ENCODE results near the gene AUH. TPM values are rescaled to one million over a fixed set of nuclear protein-coding genes. Genes with fewer than 3 reads are reported as not detected.

Gene AUH
- total and polyA plus RNA-seq, 9 of the 15 experiments (the other 6 are each of a cell fraction or from before 2014, with no cell fraction given) = 3.4 to 29.0 (median 10.1) TPM

DNA sequence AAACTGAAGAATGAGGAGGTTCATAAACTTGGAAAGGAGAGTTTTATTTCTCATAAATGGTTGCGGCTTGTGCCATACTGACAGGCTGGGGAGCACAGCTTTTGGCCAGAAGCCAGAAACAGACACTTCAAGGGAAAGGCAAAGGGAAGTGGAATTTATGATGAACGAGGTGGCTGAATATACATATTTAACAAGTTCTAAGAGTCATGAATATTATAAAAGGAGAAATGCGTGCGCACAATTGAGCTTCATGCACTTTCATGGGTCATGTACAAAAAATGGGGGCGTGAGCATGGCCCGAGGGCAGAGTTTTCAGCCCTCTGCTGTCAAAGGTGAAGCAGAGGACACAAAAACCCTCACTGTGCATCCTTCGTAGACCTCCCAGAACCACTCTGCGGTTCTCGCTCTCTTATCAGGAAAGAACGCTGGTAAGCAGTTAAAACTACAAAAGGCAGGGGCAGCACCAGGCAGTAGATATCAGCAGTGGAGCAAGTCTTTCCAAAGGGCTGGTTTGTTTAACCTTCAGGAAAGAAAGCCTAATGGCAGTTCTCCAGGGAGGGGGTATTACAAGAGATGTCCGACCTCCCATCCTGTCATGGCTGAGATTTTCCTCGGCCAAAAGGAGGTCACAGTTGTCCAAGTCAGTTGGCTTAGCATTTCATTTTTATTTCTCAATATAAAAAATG is 29.0 kb downstream of the AUH start (continued):
- no peak for TF ChIP-seq DEAF1 (CRISPR knock-in tag; IDR thresholded peaks at IDR 0.05)
- TF ChIP-seq SFPQ (IDR thresholded peaks at IDR 0.05; ENCODE audit: low read depth, low read length) = no peak
- no peak for TF ChIP-seq POLR2G (IDR thresholded peaks at IDR 0.05; ENCODE audit: low read depth, low read length)
- TF ChIP-seq BRD9 (IDR thresholded peaks at IDR 0.05; ENCODE audit: low read depth, partially characterized antibody) = no peak
- TF ChIP-seq BMI1 (IDR thresholded peaks at IDR 0.05; ENCODE audit: low read length) = no peak
- TF ChIP-seq ZNF175 (CRISPR knock-in tag; IDR thresholded peaks at IDR 0.05; ENCODE audit: low read depth) = no peak
- peak; percentile 26; the same call in 1 of the 2 replicates for TF ChIP-seq CBFA2T3 (IDR thresholded peaks at IDR 0.05)
- no peak for TF ChIP-seq ZFP36 (IDR thresholded peaks at IDR 0.05; ENCODE audit: low read depth, low read length, partially characterized antibody)
- TF ChIP-seq, protein P1, sequence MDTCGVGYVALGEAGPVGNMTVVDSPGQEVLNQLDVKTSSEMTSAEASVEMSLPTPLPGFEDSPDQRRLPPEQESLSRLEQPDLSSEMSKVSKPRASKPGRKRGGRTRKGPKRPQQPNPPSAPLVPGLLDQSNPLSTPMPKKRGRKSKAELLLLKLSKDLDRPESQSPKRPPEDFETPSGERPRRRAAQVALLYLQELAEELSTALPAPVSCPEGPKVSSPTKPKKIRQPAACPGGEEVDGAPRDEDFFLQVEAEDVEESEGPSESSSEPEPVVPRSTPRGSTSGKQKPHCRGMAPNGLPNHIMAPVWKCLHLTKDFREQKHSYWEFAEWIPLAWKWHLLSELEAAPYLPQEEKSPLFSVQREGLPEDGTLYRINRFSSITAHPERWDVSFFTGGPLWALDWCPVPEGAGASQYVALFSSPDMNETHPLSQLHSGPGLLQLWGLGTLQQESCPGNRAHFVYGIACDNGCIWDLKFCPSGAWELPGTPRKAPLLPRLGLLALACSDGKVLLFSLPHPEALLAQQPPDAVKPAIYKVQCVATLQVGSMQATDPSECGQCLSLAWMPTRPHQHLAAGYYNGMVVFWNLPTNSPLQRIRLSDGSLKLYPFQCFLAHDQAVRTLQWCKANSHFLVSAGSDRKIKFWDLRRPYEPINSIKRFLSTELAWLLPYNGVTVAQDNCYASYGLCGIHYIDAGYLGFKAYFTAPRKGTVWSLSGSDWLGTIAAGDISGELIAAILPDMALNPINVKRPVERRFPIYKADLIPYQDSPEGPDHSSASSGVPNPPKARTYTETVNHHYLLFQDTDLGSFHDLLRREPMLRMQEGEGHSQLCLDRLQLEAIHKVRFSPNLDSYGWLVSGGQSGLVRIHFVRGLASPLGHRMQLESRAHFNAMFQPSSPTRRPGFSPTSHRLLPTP (IDR thresholded peaks at IDR 0.05; ENCODE audit: borderline replicate concordance, extremely low read depth, insufficient read length) = no peak
- no peak for TF ChIP-seq ZBTB5 (IDR thresholded peaks at IDR 0.05)
- no peak for TF ChIP-seq PTRF (tag; IDR thresholded peaks at IDR 0.05)

Data from K562 (cell line).